T-cell (primary cell): Measurements from ENCODE around the gene GLMN. TPM values are rescaled to one million over a fixed set of nuclear protein-coding genes. Genes with fewer than 3 reads are reported as not detected.
A peak's percentile ranks its signal among the peaks of the same experiment; 100 is the strongest.

Source experiments
- ATAC-seq, 4 experiments: fragments of 200-7000 bp in 3 of 4; fragments of 150-1000 bp in 1 of 4; cut with Tn5 transposase; replicated peaks in 1 of 4; 1 replicate in 3 of 4; 2 replicates in 1 of 4; pipeline ENCODE4 v1.10.0; 2021; ENCODE audit warnings: moderate library complexity in 3 of 4, mild to moderate bottlenecking in 2 of 4, moderate number of reproducible peaks in 1 of 4
- CTCF ChIA-PET, 2 donors: fragments of 300-600 bp; sonication (Branson Sonifier 250); formaldehyde crosslinking; loops; one replicate each; lab custom pipeline; 2022; ENCODE audit warnings: antibody characterized with exemption in 2 of 2; lab: Charles Lee
- POLR2A ChIA-PET, 2 donors: fragments of 300-600 bp; sonication (Branson Sonifier 250); formaldehyde crosslinking; loops; one replicate each; lab custom pipeline; 2022; ENCODE audit warnings: antibody characterized with exemption in 2 of 2; lab: Charles Lee
- DNase-seq, 35 experiments: peaks; one replicate each; pipeline versions ENCODE4 v3.0.0 to v3.0.0-alpha.2; 2013 to 2023
- H3K27ac ChIP-seq: one replicate; pipeline ENCODE4 v1.5.1; 2013; ENCODE audit warnings: low read length
- H3K27me3 ChIP-seq, 2 experiments: replicated peaks in 1 of 2; 1 replicate in 1 of 2; 2 replicates in 1 of 2; pipeline versions ENCODE4 v1.6.1 to v1.7.0; 2013; ENCODE audit warnings: low read length in 1 of 2, mixed read lengths in 1 of 2; ENCODE audit not compliant: control insufficient read depth in 2 of 2, insufficient read depth in 2 of 2; ENCODE audit errors: extremely low read depth in 1 of 2
- H3K36me3 ChIP-seq, 2 donors: 1 replicate in 1 of 2; 2 replicates in 1 of 2; pipeline versions ENCODE4 v1.6.1 to v1.7.0; 2013; ENCODE audit warnings: low read length in 1 of 2; ENCODE audit not compliant: control insufficient read depth in 2 of 2, insufficient read depth in 1 of 2; ENCODE audit errors: extremely low read depth in 1 of 2
- H3K4me1 ChIP-seq, 2 experiments: 1 replicate in 1 of 2; 2 replicates in 1 of 2; pipeline versions ENCODE4 v1.6.1 to v1.7.0; 2013; ENCODE audit warnings: low read length in 2 of 2, mixed read lengths in 1 of 2; ENCODE audit not compliant: insufficient read depth in 2 of 2, control insufficient read depth in 1 of 2; ENCODE audit errors: extremely low read depth in 1 of 2
- H3K4me3 ChIP-seq, 2 donors: 1 replicate in 1 of 2; 2 replicates in 1 of 2; pipeline versions ENCODE4 v1.5.1 to v1.7.0; 2013; ENCODE audit warnings: mild to moderate bottlenecking in 2 of 2, low read length in 1 of 2, moderate library complexity in 1 of 2; ENCODE audit not compliant: control insufficient read depth in 1 of 2; ENCODE audit errors: extremely low read depth in 1 of 2
- H3K9me3 ChIP-seq: 2 replicates; pipeline ENCODE4 v1.7.0; 2013
- H3K27ac Mint-ChIP-seq, 2 donors: one replicate each; pipeline ENCODE4 v1.8.0; 2020 to 2021; ENCODE audit warnings: mild to moderate bottlenecking in 2 of 2, mixed read lengths in 2 of 2
- H3K27me3 Mint-ChIP-seq, 2 donors: one replicate each; pipeline ENCODE4 v1.8.0; 2021 to 2022; ENCODE audit warnings: mixed read lengths in 2 of 2
- H3K36me3 Mint-ChIP-seq: one replicate; pipeline ENCODE4 v1.8.0; 2021; ENCODE audit warnings: mixed read lengths
- H3K4me1 Mint-ChIP-seq, 3 donors: one replicate each; pipeline ENCODE4 v1.8.0; 2020 to 2022; ENCODE audit warnings: mixed read lengths in 3 of 3, mild to moderate bottlenecking in 1 of 3
- H3K4me3 Mint-ChIP-seq, 3 donors: one replicate each; pipeline ENCODE4 v1.8.0; 2020 to 2022; ENCODE audit warnings: mild to moderate bottlenecking in 3 of 3, mixed read lengths in 3 of 3, moderate library complexity in 3 of 3
- H3K9me3 Mint-ChIP-seq, 3 donors: one replicate each; pipeline ENCODE4 v1.8.0; 2020 to 2022; ENCODE audit warnings: mixed read lengths in 3 of 3
- WGBS: methylation state at CpG from one replicate; pipeline ENCODE4 v1.1.5; 2013; ENCODE audit warnings: missing lambda C conversion rate; ENCODE audit not compliant: insufficient coverage; 5-methylcytosine and 5-hydroxymethylcytosine counted together
- total RNA-seq, 35 experiments: library from RNA in 6 of 35; stranded (reverse) in 6 of 35; fragments of 120-200 nt in 1 of 35; gene quantifications; one replicate each; pipeline versions ENCODE4 v1.2.1 to v1.2.4 and lab custom pipeline; 2013 to 2026

The GLMN gene
- total RNA-seq, 5 donors from 2014 or later (not counting 1 experiment from before 2014, with no cell fraction given) = 9.8 to 15.0 (median 11.1) TPM

GRCh38 chr1:92329347-92330129, 30.8 kb upstream of the GLMN start:
- H3K9me3 ChIP-seq = peaks cover 2% of the 10 kb centered on the region
- 100% methylated on average over 3 of the region's 6 CpGs for WGBS
- ATAC-seq = no peak
- no peaks in the 10 kb centered on the region for H3K27me3 ChIP-seq
- no peak overlapping the region for H3K27ac Mint-ChIP-seq
- H3K4me3 Mint-ChIP-seq = no peak overlapping the region
- POLR2A ChIA-PET = interaction anchor here in 1 of 2 donors (0.6 kb wide), 1 partner anchor 137 kb away, joined by 3 read pairs; no protein-coding TSS in a partner anchor
- peaks cover 17 to 18% (median 18%) of the 10 kb centered on the region in 3 donors for H3K4me1 Mint-ChIP-seq
- no peak overlapping the region for H3K27ac ChIP-seq
- CTCF ChIA-PET = no interaction called here
- no peaks in the 10 kb centered on the region for H3K27me3 Mint-ChIP-seq
- H3K4me1 ChIP-seq = no peaks in the 10 kb centered on the region
- peaks cover 7 to 12% of the 10 kb centered on the region in 2 donors for H3K36me3 ChIP-seq
- H3K4me3 ChIP-seq = no peak overlapping the region
- no peak for DNase-seq
- H3K36me3 Mint-ChIP-seq = peaks cover 78% of the 10 kb centered on the region
- peaks cover 0 to 24% (median 21%) of the 10 kb centered on the region in 3 donors for H3K9me3 Mint-ChIP-seq

GRCh38 chr1:92327794-92328193, 29.0 kb upstream of the GLMN start:
- Mint-ChIP-seq H3K36me3 (peaks cover 77% of the 10 kb centered on the region), H3K9me3 (peaks cover 0 to 24% (median 21%) of the 10 kb centered on the region in 3 donors), H3K27ac (no peak overlapping the region), H3K27me3 (no peaks in the 10 kb centered on the region), H3K4me3 (no peak overlapping the region), H3K4me1 (peaks cover 25 to 28% (median 26%) of the 10 kb centered on the region in 3 donors)
- no peak for DNase-seq
- Histone ChIP-seq H3K4me3 (no peak overlapping the region), H3K27me3 (no peaks in the 10 kb centered on the region), H3K9me3 (peaks cover 2% of the 10 kb centered on the region), H3K36me3 (peaks cover 7 to 16% of the 10 kb centered on the region in 2 donors), H3K27ac (no peak overlapping the region), H3K4me1 (peaks cover 0 to 3% of the 10 kb centered on the region in 2 experiments)
- ChIA-PET CTCF (no interaction called here), POLR2A (interaction anchor here (0.6 to 0.8 kb wide), 2 partner anchors 194 to 201 kb away, joined by 5 to 12 read pairs; no protein-coding TSS in a partner anchor)
- no CpG with 5 or more reads among the region's 4 CpGs for WGBS
- no peak for ATAC-seq

- Histone ChIP-seq H3K9me3 (peaks cover 2% of the 10 kb centered on the region), H3K4me1 (peaks cover 0 to 3% of the 10 kb centered on the region in 2 experiments), H3K27me3 (no peaks in the 10 kb centered on the region), H3K4me3 (no peak overlapping the region), H3K27ac (no peak overlapping the region), H3K36me3 (peaks cover 7 to 16% of the 10 kb centered on the region in 2 donors)
- no CpG with 5 or more reads among the region's 1 CpG for WGBS
- H3K27me3 Mint-ChIP-seq = no peaks in the 10 kb centered on the region
- ChIA-PET CTCF (no interaction called here), POLR2A (interaction anchor here in 1 of 2 donors (0.5 kb wide), 1 partner anchor 442 kb away, joined by 6 read pairs; no protein-coding TSS in a partner anchor)
- peaks cover 77% of the 10 kb centered on the region for H3K36me3 Mint-ChIP-seq
- H3K9me3 Mint-ChIP-seq = peaks cover 0 to 24% (median 21%) of the 10 kb centered on the region in 3 donors
- no peak for DNase-seq
- ATAC-seq = no peak
- H3K27ac Mint-ChIP-seq = no peak overlapping the region
- no peak overlapping the region for H3K4me3 Mint-ChIP-seq
- H3K4me1 Mint-ChIP-seq = peaks cover 19 to 25% (median 22%) of the 10 kb centered on the region in 3 donors
Measured at GRCh38 chr1:92326681-92327080, 27.9 kb upstream of the GLMN start.

GRCh38 chr1:92324784-92325183, 26.0 kb upstream of the GLMN start:
- Histone ChIP-seq H3K27ac (peak overlapping the region; percentile 50), H3K9me3 (peaks cover 2% of the 10 kb centered on the region), H3K4me3 (no peak overlapping the region), H3K27me3 (no peaks in the 10 kb centered on the region), H3K36me3 (peaks cover 7 to 15% of the 10 kb centered on the region in 2 donors), H3K4me1 (peaks cover 0 to 3% of the 10 kb centered on the region in 2 experiments)
- Mint-ChIP-seq H3K27ac (peak overlapping the region; percentile 80 to 96), H3K9me3 (peaks cover 0 to 24% (median 21%) of the 10 kb centered on the region in 3 donors), H3K36me3 (peaks cover 71% of the 10 kb centered on the region), H3K4me3 (no peak overlapping the region), H3K4me1 (peaks cover 12 to 18% (median 17%) of the 10 kb centered on the region in 3 donors), H3K27me3 (no peaks in the 10 kb centered on the region)
- DNase-seq = no peak
- POLR2A ChIA-PET = interaction anchor here in 1 of 2 donors (0.6 kb wide), 1 partner anchor 1104 kb away, joined by 3 read pairs; no protein-coding TSS in a partner anchor
- ATAC-seq = no peak
- CTCF ChIA-PET = interaction anchor here in 1 of 2 donors (1.4 kb wide), 1 partner anchor 14 kb away, joined by 4 read pairs; no protein-coding TSS in a partner anchor

GRCh38 chr1:92323473-92324453, 25.0 kb upstream of the GLMN start:
- Histone ChIP-seq H3K9me3 (peaks cover 2% of the 10 kb centered on the region), H3K27ac (peak overlapping the region; percentile 50), H3K36me3 (peaks cover 7 to 9% of the 10 kb centered on the region in 2 donors), H3K4me1 (peaks cover 5 to 7% of the 10 kb centered on the region in 2 experiments), H3K4me3 (no peak overlapping the region), H3K27me3 (no peaks in the 10 kb centered on the region)
- H3K27me3 Mint-ChIP-seq = no peaks in the 10 kb centered on the region
- ATAC-seq = peak in 2 of 4 experiments; percentile 30 to 48
- peaks cover 0 to 22% (median 20%) of the 10 kb centered on the region in 3 donors for H3K9me3 Mint-ChIP-seq
- 53% methylated on average over 3 of the region's 7 CpGs for WGBS
- peaks cover 18 to 26% (median 25%) of the 10 kb centered on the region in 3 donors for H3K4me1 Mint-ChIP-seq
- H3K27ac Mint-ChIP-seq = peak overlapping the region; percentile 80 to 96
- POLR2A ChIA-PET = no interaction called here
- peak in 1 of 35 experiments; percentile 17 for DNase-seq
- CTCF ChIA-PET = interaction anchor here in 1 of 2 donors (1.4 kb wide), 1 partner anchor 13 kb away, joined by 4 read pairs; no protein-coding TSS in a partner anchor
- H3K4me3 Mint-ChIP-seq = peak overlapping the region in 2 of 3 donors; percentile 53 to 70
- H3K36me3 Mint-ChIP-seq = peaks cover 69% of the 10 kb centered on the region
